Neuronal stem cell (in vitro differentiated cells): Measurements from ENCODE around the gene KDM5B.

ENCODE experiments used
- DNase-seq: peaks from one replicate; pipeline ENCODE4 v3.0.0-alpha.2; 2013; ENCODE audit warnings: low spot score
- H2AFZ ChIP-seq: one replicate; pipeline ENCODE4 v1.6.1; 2013; ENCODE audit warnings: mild to moderate bottlenecking, low read length, inconsistent platforms
- H2AK5ac ChIP-seq: 2 replicates; pipeline ENCODE4 v1.6.1; 2013; ENCODE audit warnings: low read depth, mild to moderate bottlenecking, inconsistent platforms, low read length, moderate library complexity, mixed read lengths
- H2BK120ac ChIP-seq: 2 replicates; pipeline ENCODE4 v1.6.1; 2013; ENCODE audit warnings: low read depth, mild to moderate bottlenecking, inconsistent platforms, low read length, moderate library complexity, mixed read lengths
- H2BK12ac ChIP-seq: one replicate; pipeline ENCODE4 v1.6.1; 2013; ENCODE audit warnings: low read length, inconsistent platforms
- H2BK15ac ChIP-seq: 2 replicates; pipeline ENCODE4 v1.6.1; 2013; ENCODE audit warnings: mild to moderate bottlenecking, low read length, inconsistent platforms, mixed read lengths
- H2BK5ac ChIP-seq: one replicate; pipeline ENCODE4 v1.6.1; 2013; ENCODE audit warnings: inconsistent platforms, mild to moderate bottlenecking, low read length, moderate library complexity
- H3K14ac ChIP-seq: one replicate; pipeline ENCODE4 v1.6.1; 2013; ENCODE audit warnings: low read length, inconsistent platforms
- H3K18ac ChIP-seq: 2 replicates; pipeline ENCODE4 v1.6.1; 2013; ENCODE audit warnings: low read length, inconsistent platforms
- H3K23ac ChIP-seq: 2 replicates; pipeline ENCODE4 v1.6.1; 2013; ENCODE audit warnings: low read depth, mild to moderate bottlenecking, mixed read lengths, low read length, inconsistent platforms; ENCODE audit not compliant: poor library complexity
- H3K27ac ChIP-seq: replicated peaks from 3 replicates; pipeline ENCODE4 v1.5.1; 2013; ENCODE audit warnings: low read length, inconsistent platforms
- H3K27me3 ChIP-seq, 3 experiments: 2 replicates each; pipeline ENCODE4 v1.6.1; 2013; ENCODE audit warnings: low read length in 3 of 3, mild to moderate bottlenecking in 2 of 3, inconsistent platforms in 1 of 3, low read depth in 1 of 3, mixed read lengths in 1 of 3, moderate library complexity in 1 of 3; ENCODE audit not compliant: control insufficient read depth in 3 of 3, insufficient read depth in 3 of 3
- H3K36me3 ChIP-seq, 2 donors: replicated peaks in 1 of 2; 2 replicates each; pipeline ENCODE4 v1.6.1; 2013; ENCODE audit warnings: low read length in 2 of 2; ENCODE audit not compliant: control insufficient read depth in 2 of 2, insufficient read depth in 2 of 2
- H3K4ac ChIP-seq: 2 replicates; pipeline ENCODE4 v1.6.1; 2013; ENCODE audit warnings: inconsistent platforms, mild to moderate bottlenecking, low read length, moderate library complexity
- H3K4me1 ChIP-seq, 2 donors: 1 replicate in 1 of 2; 2 replicates in 1 of 2; pipeline ENCODE4 v1.6.1; 2013; ENCODE audit warnings: low read length in 2 of 2, low read depth in 1 of 2; ENCODE audit not compliant: control insufficient read depth in 2 of 2, insufficient read depth in 1 of 2
- H3K4me2 ChIP-seq: one replicate; pipeline ENCODE4 v1.6.1; 2013; ENCODE audit warnings: mild to moderate bottlenecking, low read length, inconsistent platforms; ENCODE audit not compliant: insufficient read depth, poor library complexity, severe bottlenecking
- H3K4me3 ChIP-seq, 2 donors: 2 replicates each; pipeline ENCODE4 v1.5.1; 2013; ENCODE audit warnings: low read length in 2 of 2, mild to moderate bottlenecking in 2 of 2, inconsistent platforms in 1 of 2, moderate library complexity in 1 of 2
- H3K79me1 ChIP-seq: one replicate; pipeline ENCODE4 v1.6.1; 2013; ENCODE audit warnings: low read depth, mild to moderate bottlenecking, inconsistent platforms, low read length, moderate library complexity
- H3K9ac ChIP-seq: one replicate; pipeline ENCODE4 v1.6.1; 2013; ENCODE audit warnings: mild to moderate bottlenecking, low read depth, low read length, inconsistent platforms; ENCODE audit not compliant: poor library complexity
- H3K9me3 ChIP-seq, 2 donors: replicated peaks in 1 of 2; 2 replicates each; pipeline versions ENCODE3 to v1.6.1; 2013; ENCODE audit warnings: low read length in 2 of 2, mild to moderate bottlenecking in 2 of 2, inconsistent platforms in 1 of 2, low read depth in 1 of 2, mixed read lengths in 1 of 2, moderate library complexity in 1 of 2; ENCODE audit not compliant: control insufficient read depth in 2 of 2, insufficient read depth in 1 of 2
- H4K8ac ChIP-seq: one replicate; pipeline ENCODE4 v1.6.1; 2013; ENCODE audit warnings: low read depth, mild to moderate bottlenecking, inconsistent platforms, low read length, moderate library complexity
- H4K91ac ChIP-seq: one replicate; pipeline ENCODE4 v1.6.1; 2013; ENCODE audit warnings: low read length, low read depth, mild to moderate bottlenecking, inconsistent platforms; ENCODE audit not compliant: poor library complexity
- WGBS, 2 donors: extraction: QIAGEN DNeasy Blood & Tissue Kit; methylation state at CpG; one replicate each; pipeline ENCODE4 v1.1.7; 2013; ENCODE audit warnings: missing lambda C conversion rate in 2 of 2, mixed read lengths in 1 of 2; ENCODE audit not compliant: insufficient read length in 2 of 2, insufficient replicate concordance in 1 of 2; ENCODE audit errors: extremely low coverage in 2 of 2; 5-methylcytosine and 5-hydroxymethylcytosine counted together

The KDM5B gene

DNA sequence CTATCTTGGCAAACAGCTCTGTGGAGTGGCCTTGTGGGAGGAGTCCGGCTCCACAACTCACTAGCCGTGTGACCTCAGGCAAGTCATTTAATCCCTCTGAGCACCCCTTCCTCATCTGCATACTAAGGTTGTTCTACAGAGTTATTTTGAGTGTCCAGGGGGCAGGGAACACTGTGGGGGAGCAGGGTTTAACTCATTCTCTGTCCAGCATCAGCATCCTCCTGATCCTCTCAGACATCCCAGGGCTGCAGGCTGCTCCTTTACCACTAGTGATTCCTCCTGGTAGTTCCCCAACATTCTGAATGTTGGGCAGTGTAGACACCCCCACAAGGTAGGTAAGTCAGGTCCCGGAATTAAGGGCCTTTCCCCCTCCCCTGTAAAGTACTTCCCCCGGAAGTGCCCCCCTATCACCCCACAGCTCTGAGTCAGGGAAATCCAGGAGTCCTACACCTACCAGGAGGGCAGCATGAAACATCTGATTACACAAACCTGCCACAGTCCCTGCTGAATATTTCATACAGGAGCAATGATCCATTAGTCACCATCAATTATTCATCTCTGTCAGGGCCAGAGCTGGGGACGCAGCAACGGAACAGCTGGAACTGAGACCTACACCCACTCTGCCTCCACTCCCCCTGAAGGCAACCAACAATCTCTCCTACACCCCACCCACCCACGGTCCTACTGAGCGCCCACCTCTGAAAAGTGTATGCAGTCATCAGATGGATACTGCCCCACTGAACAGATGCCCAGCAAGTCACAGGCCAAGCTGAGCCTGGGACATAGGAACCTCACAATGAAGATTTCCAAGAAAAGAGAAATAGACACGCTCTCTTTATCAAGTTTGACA, 118.5 kb downstream of the KDM5B start:
- no peak overlapping the region for H2BK5ac ChIP-seq
- H4K8ac ChIP-seq, result no peak overlapping the region
- no peak overlapping the region for H3K18ac ChIP-seq
- H3K9ac ChIP-seq, result no peak overlapping the region
- no CpG with 5 or more reads among the region's 9 CpGs for WGBS, 2 donors
- H2BK15ac ChIP-seq, result no peak overlapping the region
- H3K14ac ChIP-seq, result no peak overlapping the region
- H3K23ac ChIP-seq, result no peak overlapping the region
- no peak overlapping the region for H2BK12ac ChIP-seq
- no peak overlapping the region for H2AK5ac ChIP-seq
- H3K36me3 ChIP-seq, result no peaks in the 10 kb centered on the region
- H2BK120ac ChIP-seq, result no peak overlapping the region
- H3K27me3 ChIP-seq, result peaks cover 0 to 12% (median 0%) of the 10 kb centered on the region in 3 experiments
- DNase-seq, result no peak
- no peak overlapping the region for H3K4me3 ChIP-seq
- H2AFZ ChIP-seq, result no peak overlapping the region
- H3K4ac ChIP-seq, result no peak overlapping the region
- no peaks in the 10 kb centered on the region for H3K9me3 ChIP-seq
- H3K4me2 ChIP-seq, result no peak overlapping the region
- H3K79me1 ChIP-seq, result no peaks in the 10 kb centered on the region
- no peak overlapping the region for H4K91ac ChIP-seq
- no peak overlapping the region for H3K27ac ChIP-seq
- H3K4me1 ChIP-seq, result peaks cover 0 to 7% of the 10 kb centered on the region in 2 donors

DNA sequence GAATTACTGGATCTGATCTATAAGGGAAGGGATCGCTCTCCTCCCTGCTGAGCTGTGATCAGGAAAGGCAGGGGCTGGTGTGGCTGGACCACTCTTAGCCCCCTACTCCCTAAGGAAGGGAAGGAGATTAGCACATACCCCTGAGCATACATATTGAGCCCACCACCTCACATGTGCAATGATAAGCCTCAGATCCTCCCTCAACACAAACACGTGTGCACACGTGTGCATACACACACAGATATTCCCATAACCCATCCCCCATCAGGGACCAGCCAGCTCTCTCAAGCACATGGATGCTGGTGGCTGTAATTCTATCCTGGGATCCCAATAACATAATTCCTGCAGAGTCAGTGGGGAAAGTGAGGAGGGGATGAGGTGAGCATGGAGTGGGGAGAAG, 119.1 kb downstream of the KDM5B start:
- peaks cover 0 to 7% of the 10 kb centered on the region in 2 donors for H3K4me1 ChIP-seq
- no peak overlapping the region for H3K4me3 ChIP-seq
- no peak overlapping the region for H2BK5ac ChIP-seq
- H3K23ac ChIP-seq, result no peak overlapping the region
- no CpG with 5 or more reads among the region's 3 CpGs for WGBS, 2 donors
- no peak overlapping the region for H4K8ac ChIP-seq
- H3K14ac ChIP-seq, result no peak overlapping the region
- no peak overlapping the region for H3K18ac ChIP-seq
- no peak overlapping the region for H2BK120ac ChIP-seq
- no peak overlapping the region for H2AFZ ChIP-seq
- H3K9me3 ChIP-seq, result no peaks in the 10 kb centered on the region
- no peaks in the 10 kb centered on the region for H3K79me1 ChIP-seq
- no peak overlapping the region for H3K27ac ChIP-seq
- H2AK5ac ChIP-seq, result no peak overlapping the region
- no peak overlapping the region for H3K9ac ChIP-seq
- no peak overlapping the region for H3K4ac ChIP-seq
- H3K4me2 ChIP-seq, result no peak overlapping the region
- no peaks in the 10 kb centered on the region for H3K36me3 ChIP-seq
- no peak overlapping the region for H4K91ac ChIP-seq
- no peak overlapping the region for H2BK12ac ChIP-seq
- DNase-seq, result no peak
- no peak overlapping the region for H2BK15ac ChIP-seq
- H3K27me3 ChIP-seq, result peaks cover 0 to 12% (median 0%) of the 10 kb centered on the region in 3 experiments

DNA sequence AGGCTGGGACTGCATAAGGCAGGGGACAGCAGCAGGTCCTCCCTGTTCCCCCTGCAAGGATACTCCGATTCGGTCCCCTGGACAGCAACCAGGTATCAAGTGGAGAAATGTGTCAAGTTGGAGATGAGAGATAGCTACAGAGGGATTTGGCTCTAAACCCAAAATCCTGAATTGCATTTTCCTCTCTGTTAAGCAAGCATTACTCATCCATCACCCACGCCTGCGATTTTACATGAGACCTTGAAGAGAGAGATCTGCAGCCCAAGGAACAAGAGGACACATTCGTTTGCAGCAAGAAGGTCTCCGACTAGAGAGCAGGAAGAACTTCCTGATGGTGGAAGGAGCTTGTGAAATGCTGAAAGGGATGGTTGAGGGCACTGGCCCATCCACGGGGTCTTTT, 119.8 kb downstream of the KDM5B start:
- Histone ChIP-seq H3K23ac (no peak overlapping the region), H2AFZ (no peak overlapping the region), H2AK5ac (no peak overlapping the region), H3K14ac (no peak overlapping the region), H2BK120ac (no peak overlapping the region), H3K27me3 (peaks cover 0 to 12% (median 0%) of the 10 kb centered on the region in 3 experiments), H3K4me2 (no peak overlapping the region), H3K27ac (no peak overlapping the region), H2BK5ac (no peak overlapping the region), H3K79me1 (no peaks in the 10 kb centered on the region), H3K4ac (no peak overlapping the region), H3K4me3 (no peak overlapping the region), H3K9ac (no peak overlapping the region), H3K9me3 (no peaks in the 10 kb centered on the region), H3K4me1 (peaks cover 0 to 7% of the 10 kb centered on the region in 2 donors), H4K91ac (no peak overlapping the region), H3K36me3 (no peaks in the 10 kb centered on the region), H2BK15ac (no peak overlapping the region), H3K18ac (no peak overlapping the region), H2BK12ac (no peak overlapping the region), H4K8ac (no peak overlapping the region)
- no peak for DNase-seq
- no CpG with 5 or more reads among the region's 7 CpGs for WGBS, 2 donors

DNA sequence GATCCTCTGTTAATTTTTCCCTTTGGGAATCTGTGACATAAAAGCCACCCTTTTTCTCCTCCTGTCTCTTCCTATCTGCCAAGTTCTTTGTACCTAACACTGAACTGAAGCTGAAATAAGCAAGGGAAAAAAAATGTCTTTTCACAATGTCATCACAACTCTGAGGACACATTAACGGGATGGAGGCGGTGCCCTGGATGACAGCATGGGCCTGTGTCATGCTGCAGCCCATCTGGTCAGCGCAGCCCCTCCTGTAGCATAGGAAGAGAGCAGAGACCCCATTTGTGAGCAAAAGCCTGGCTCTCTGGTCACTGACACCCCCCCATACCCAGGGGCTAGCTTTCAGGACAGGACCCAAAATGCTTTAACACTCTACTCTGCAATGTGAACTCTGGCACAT, 120.4 kb downstream of the KDM5B start:
- H4K91ac ChIP-seq, result no peak overlapping the region
- no peak overlapping the region for H2AFZ ChIP-seq
- no CpG with 5 or more reads among the region's 3 CpGs for WGBS, 2 donors
- H3K14ac ChIP-seq, result no peak overlapping the region
- H3K18ac ChIP-seq, result no peak overlapping the region
- H3K27me3 ChIP-seq, result peaks cover 0 to 12% (median 0%) of the 10 kb centered on the region in 3 experiments
- DNase-seq, result no peak
- no peak overlapping the region for H3K4me2 ChIP-seq
- H2BK120ac ChIP-seq, result no peak overlapping the region
- no peak overlapping the region for H2AK5ac ChIP-seq
- no peaks in the 10 kb centered on the region for H3K9me3 ChIP-seq
- H3K4me3 ChIP-seq, result no peak overlapping the region
- H3K27ac ChIP-seq, result no peak overlapping the region
- H2BK5ac ChIP-seq, result no peak overlapping the region
- H3K36me3 ChIP-seq, result no peaks in the 10 kb centered on the region
- H3K23ac ChIP-seq, result no peak overlapping the region
- no peak overlapping the region for H3K4ac ChIP-seq
- H3K9ac ChIP-seq, result no peak overlapping the region
- H2BK12ac ChIP-seq, result no peak overlapping the region
- peaks cover 0 to 7% of the 10 kb centered on the region in 2 donors for H3K4me1 ChIP-seq
- H3K79me1 ChIP-seq, result no peaks in the 10 kb centered on the region
- no peak overlapping the region for H2BK15ac ChIP-seq
- H4K8ac ChIP-seq, result no peak overlapping the region
